Fibroblast of skin of right biceps (primary cell): ENCODE data around the gene FOXA3.
"Not testable (repeated sequence)": the region's sequence is repeated elsewhere in the genome, so short reads cannot be mapped to it uniquely, and the experiment has no call there.

Experiments used
- DNase-seq: peaks from one replicate; pipeline ENCODE4 v3.0.0-alpha.2; 2013

Gene FOXA3

DNA sequence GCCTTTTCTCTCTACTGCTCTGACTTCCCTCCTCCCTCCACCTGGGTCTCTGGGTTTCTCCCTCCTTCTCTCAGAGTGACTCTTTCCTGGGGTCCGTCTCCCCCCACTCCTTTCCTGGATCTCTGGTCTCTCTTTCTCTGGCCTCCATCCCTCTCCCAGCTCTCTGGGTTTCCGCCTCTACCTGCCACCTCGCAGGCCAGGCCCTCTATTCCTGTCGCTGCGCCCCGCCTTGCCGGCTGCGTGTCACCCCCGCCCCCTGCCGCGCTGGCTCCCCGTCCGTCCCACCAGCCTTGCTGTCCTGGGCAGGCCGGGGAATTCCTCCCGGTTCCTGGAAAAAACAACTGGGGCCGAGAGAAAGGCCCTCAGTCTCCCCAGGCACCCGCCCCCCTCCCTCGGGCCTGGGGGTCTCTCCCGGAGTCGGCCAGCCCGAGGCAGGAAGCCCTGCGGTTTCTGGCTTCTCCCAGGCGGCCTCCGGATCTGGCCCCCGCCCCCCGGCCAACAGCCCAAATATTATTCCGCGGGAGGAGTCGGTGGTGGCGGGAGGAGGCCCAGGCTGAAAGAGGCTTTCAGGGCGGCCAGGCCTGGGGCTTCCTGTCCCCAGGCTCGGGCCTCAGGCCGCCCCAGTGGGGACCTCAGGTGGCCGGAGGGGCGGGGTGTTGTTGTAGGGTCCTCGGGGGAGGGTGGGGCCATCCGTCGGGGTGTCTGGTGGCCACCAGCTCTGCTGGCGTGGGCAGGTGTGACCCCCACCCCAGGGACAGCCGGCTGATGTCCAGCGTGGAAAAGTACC, 12.5 kb downstream of the FOXA3 start:
- peak; percentile 78 for DNase-seq

- DNase-seq = no peak
Observed at GRCh38 chr19:45878043-45878794, 14.1 kb downstream of the FOXA3 start.

GRCh38 chr19:45879055-45879454, 14.9 kb downstream of the FOXA3 start:
- no peak for DNase-seq

DNA sequence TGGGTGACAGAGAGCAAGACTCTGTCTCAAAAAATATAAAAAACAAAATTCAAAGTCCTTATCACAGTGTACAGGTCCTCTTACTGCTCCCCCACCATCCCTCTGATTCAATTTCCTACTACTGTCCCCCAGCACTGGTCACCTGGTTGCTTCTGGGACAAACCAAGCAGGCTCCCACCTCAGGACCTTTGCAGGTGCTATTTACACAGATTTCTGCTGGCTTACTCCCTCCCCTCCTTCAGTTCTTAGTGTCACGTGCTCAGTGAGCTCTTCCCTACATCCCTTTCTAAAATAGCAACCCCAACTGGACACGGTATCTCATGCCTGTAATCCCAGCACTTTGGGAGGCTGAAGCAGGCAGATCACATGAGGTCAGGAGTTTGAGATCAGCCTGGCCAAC, 15.8 kb downstream of the FOXA3 start:
- no peak for DNase-seq

- no peak for DNase-seq
Observed at GRCh38 chr19:45881082-45881908, 17.2 kb downstream of the FOXA3 start.

- no peak for DNase-seq
Observed at GRCh38 chr19:45881909-45882528, 17.9 kb downstream of the FOXA3 start.

GRCh38 chr19:45882652-45883585, 18.8 kb downstream of the FOXA3 start:
- DNase-seq = peak; percentile 84

GRCh38 chr19:45883586-45883880, 19.4 kb downstream of the FOXA3 start:
- DNase-seq = no peak

- DNase-seq = no peak
Observed at GRCh38 chr19:45883881-45884681, 20.0 kb downstream of the FOXA3 start.

- DNase-seq = no peak
Observed at GRCh38 chr19:45884682-45885555, 20.8 kb downstream of the FOXA3 start.

- peak; percentile 93 for DNase-seq
Observed at GRCh38 chr19:45885556-45886426, 21.7 kb downstream of the FOXA3 start, which contains the start of gene IRF2BP1. TSS of gene IRF2BP1 (minus strand) at chr19:45886141. CDS start at chr19:45885774, 367 bp downstream.

- peak; percentile 95 for DNase-seq
Observed at GRCh38 chr19:45886427-45887199, 22.5 kb downstream of the FOXA3 start.

- no peak for DNase-seq
Observed at GRCh38 chr19:45887200-45887710, 23.1 kb downstream of the FOXA3 start.

DNA sequence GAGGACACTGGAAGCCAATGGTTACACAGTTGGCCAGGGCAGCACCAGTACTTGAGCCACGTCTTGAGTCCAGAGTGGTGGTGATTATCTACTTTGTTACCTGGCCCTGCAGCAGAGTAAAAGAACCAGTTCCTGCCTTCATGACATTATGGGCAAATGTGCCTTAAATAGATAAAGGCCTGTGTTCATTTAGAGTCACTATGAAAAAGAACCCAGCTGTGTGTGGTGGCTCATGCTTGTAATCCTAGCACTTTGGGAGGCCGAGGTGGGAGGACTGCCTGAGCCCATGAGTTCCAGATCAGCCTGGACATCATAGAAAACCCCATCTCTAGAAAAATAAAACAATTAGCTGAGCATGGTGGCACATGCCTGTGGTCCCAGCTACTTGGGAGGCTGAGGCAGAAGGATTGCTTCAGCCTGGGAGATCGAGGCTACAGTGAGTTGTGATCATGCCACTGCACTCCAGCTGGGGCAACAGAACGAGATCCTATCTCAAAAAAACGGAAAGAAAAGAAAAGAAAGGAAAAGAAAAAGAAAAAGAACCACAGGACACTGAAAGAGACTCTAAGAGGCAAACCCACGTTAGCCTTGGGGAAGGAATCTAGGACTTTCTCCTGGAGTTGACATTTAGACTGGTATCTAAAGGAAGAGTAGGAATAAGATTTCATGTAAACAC, 25.2 kb downstream of the FOXA3 start:
- no peak for DNase-seq

GRCh38 chr19:45890877-45891276, 26.8 kb downstream of the FOXA3 start:
- DNase-seq = no peak

GRCh38 chr19:45895519-45895972, 31.4 kb downstream of the FOXA3 start:
- DNase-seq = no peak

- not testable (repeated sequence) for DNase-seq
Observed at GRCh38 chr19:45895983-45896599, 32.0 kb downstream of the FOXA3 start.
